K562 (cell line): ENCODE measurements around the gene CALML3. TPM values are rescaled to one million over a fixed set of nuclear protein-coding genes. Genes with fewer than 3 reads are reported as not detected.

Experiments
- ATAC-seq: fragments of 200-7000 bp; cut with Tn5 transposase; 3 replicates; pipeline ENCODE4 v1.9.1; 2020; ENCODE audit warnings: moderate library complexity
- BruUV-seq: library from RNA; stranded (reverse); fragments of 400-500 nt; replicated peaks from 2 replicates; lab custom pipeline; 2021; lab: Mats Ljungman, UMichigan
- CTCF ChIA-PET: fragments of 300-600 bp; formaldehyde crosslinking; extraction: SDS; loops from one replicate; lab custom pipeline; 2021; ENCODE audit warnings: low intra/inter-chr PET ratio; lab: Yijun Ruan, JAX
- POLR2A ChIA-PET: fragments of 300-600, 350-650 bp; sonication (Branson Sonifier 250); formaldehyde crosslinking; extraction: SDS; loops from one replicate; lab custom pipeline; 2021; ENCODE audit warnings: antibody characterized with exemption, inconsistent platforms; lab: Yijun Ruan, JAX
- DNase-seq, 4 experiments: peaks; one replicate each; pipeline versions ENCODE4 v3.0.0 to v3.0.0-alpha.2; 2011 to 2018; ENCODE audit warnings: low spot score in 3 of 4, mixed read lengths in 3 of 4; ENCODE audit errors: extremely low read depth in 1 of 4
- FAIRE-seq: peaks from 2 replicates; lab custom pipeline; 2011; peaks lifted over from hg19 to GRCh38; lab: Jason Lieb, UNC
- H2AFZ ChIP-seq: 2 replicates; pipeline ENCODE4 v1.6.0; 2011; ENCODE audit warnings: low read depth, low read length, control low read depth, inconsistent platforms
- H3K27ac ChIP-seq: fragments of 200-600 bp; 3 replicates; pipeline ENCODE4 v1.8.0; 2011; ENCODE audit warnings: low read depth, mild to moderate bottlenecking, control low read depth, inconsistent platforms, low read length, moderate library complexity, mixed read lengths; ENCODE audit errors: extremely low read depth
- H3K27me3 ChIP-seq, 2 experiments: fragments of 300-600 bp in 1 of 2; 2 replicates in 1 of 2; 3 replicates in 1 of 2; pipeline versions ENCODE4 v1.6.0 to v1.8.0; 2011; ENCODE audit warnings: inconsistent platforms in 2 of 2, low read length in 2 of 2, mild to moderate bottlenecking in 1 of 2, mixed read lengths in 1 of 2, moderate library complexity in 1 of 2; ENCODE audit not compliant: control insufficient read depth in 2 of 2, insufficient read depth in 2 of 2
- H3K36me3 ChIP-seq: fragments of 300-600 bp; 3 replicates; pipeline ENCODE4 v1.8.0; 2011; ENCODE audit warnings: mild to moderate bottlenecking, low read length, inconsistent platforms; ENCODE audit not compliant: control insufficient read depth, insufficient read depth
- H3K4me1 ChIP-seq, 2 experiments: fragments of 200-600 bp in 1 of 2; replicated peaks in 1 of 2; 2 replicates in 1 of 2; 3 replicates in 1 of 2; pipeline versions ENCODE4 v1.5.1 to v1.8.0; 2011; ENCODE audit warnings: inconsistent platforms in 2 of 2, low read length in 2 of 2, mild to moderate bottlenecking in 1 of 2, mixed read lengths in 1 of 2, moderate library complexity in 1 of 2; ENCODE audit not compliant: control insufficient read depth in 2 of 2, insufficient read depth in 2 of 2
- H3K4me2 ChIP-seq: 2 replicates; pipeline ENCODE4 v1.6.1; 2011; ENCODE audit warnings: low read length, control low read depth, inconsistent platforms, mixed read lengths; ENCODE audit not compliant: insufficient read depth
- H3K4me3 ChIP-seq: fragments of 200-600 bp; sonication (generic), shearing (Covaris generic); 2 replicates; pipeline ENCODE4 v1.5.1; 2016; ENCODE audit warnings: control low read depth, inconsistent platforms
- H3K79me2 ChIP-seq: fragments of 200-600 bp; 3 replicates; pipeline ENCODE4 v1.8.0; 2011; ENCODE audit warnings: low read length, inconsistent platforms; ENCODE audit not compliant: control insufficient read depth, insufficient read depth
- H3K9ac ChIP-seq, 2 experiments: 2 replicates each; pipeline versions ENCODE4 v1.6.0 to v1.6.1; 2011; ENCODE audit warnings: low read depth in 2 of 2, low read length in 2 of 2, control low read depth in 1 of 2, inconsistent platforms in 1 of 2, mild to moderate bottlenecking in 1 of 2, mixed read lengths in 1 of 2; ENCODE audit not compliant: insufficient read depth in 1 of 2
- H3K9me1 ChIP-seq: one replicate; pipeline ENCODE4 v1.6.0; 2011; ENCODE audit warnings: inconsistent platforms, mild to moderate bottlenecking, low read length, moderate library complexity; ENCODE audit not compliant: control insufficient read depth, insufficient read depth
- H3K9me3 ChIP-seq: replicated peaks from 2 replicates; pipeline ENCODE4 v1.5.1; 2011; ENCODE audit warnings: low read depth, low read length, inconsistent platforms; ENCODE audit not compliant: control insufficient read depth, insufficient read depth
- H4K20me1 ChIP-seq: replicated peaks from 2 replicates; pipeline ENCODE4 v1.6.1; 2011; ENCODE audit warnings: low read length, inconsistent platforms, mixed read lengths; ENCODE audit not compliant: control insufficient read depth, insufficient read depth
- CTCF ChIP-seq, 3 experiments: IDR thresholded peaks in 2 of 3; conservative IDR thresholded peaks in 1 of 3; 2 replicates each; pipeline ENCODE4 v1.5.1; 2011 to 2012; ENCODE audit warnings: low read length in 3 of 3, mild to moderate bottlenecking in 3 of 3, control low read depth in 2 of 3, improper control_type of control experiment in 1 of 3, inconsistent platforms in 1 of 3, low read depth in 1 of 3, mixed read lengths in 1 of 3, moderate library complexity in 1 of 3; ENCODE audit not compliant: insufficient read depth in 2 of 3
- ZNF695 ChIP-seq: fragments of 450-650 bp; formaldehyde crosslinking; IDR thresholded peaks from 2 replicates; pipeline ENCODE4 v1.4.0; 2020; ENCODE audit warnings: mild to moderate bottlenecking, moderate library complexity
- WGBS: fragments of 100-300 bp; shearing (Covaris generic); methylation state at CpG from one replicate; pipeline ENCODE4 v1.1.6; 2016; ENCODE audit warnings: low coverage, mixed read lengths; ENCODE audit not compliant: insufficient coverage; ENCODE audit errors: missing lambda C conversion rate; 5-methylcytosine and 5-hydroxymethylcytosine counted together
- in situ Hi-C: fragments of 300-500 bp; cut with MboI; formaldehyde crosslinking; loops from 4 replicates; pipeline ENCODE4 v1.15.0; 2018; ENCODE audit warnings: inconsistent platforms, mixed read lengths
- intact Hi-C: fragments of 100-400 bp; cut with micrococcal nuclease; formaldehyde crosslinking; loops from 2 replicates; pipeline ENCODE4 v1.14.2; 2022
- polyA plus RNA-seq, 8 experiments: library from polyadenylated mRNA; depleted of rRNA in 4 of 8; stranded (reverse) in 5 of 8; unstranded in 3 of 8; fragments of >200 nt; fragmentation: Nextera tagmentation in 2 of 8; fragmentation: Illumina TruSeq in 1 of 8; extraction: Ambion mirVana in 2 of 8; extraction: Trizol in 1 of 8; gene quantifications; 2 replicates each; pipeline versions ENCODE4 v1.2.1 to v1.2.3, GENCODE V29; 2011 to 2014; ENCODE audit warnings: inconsistent platforms in 1 of 8, missing spikeins in 1 of 8
- total RNA-seq, 7 experiments: library from RNA; depleted of rRNA in 6 of 7; stranded (reverse); fragments of >200 nt in 6 of 7; fragmentation: Illumina TruSeq in 2 of 7; extraction: Trizol in 2 of 7; gene quantifications; 2 replicates each; pipeline versions ENCODE4 v1.2.1 to v1.2.3, GENCODE V29; 2011 to 2021; ENCODE audit warnings: low replicate concordance in 1 of 7
- TF ChIP-seq, protein P1 (sequence below): fragments of 250-450 bp; sonication (Bioruptor Pico); IDR thresholded peaks from 2 replicates; pipeline ENCODE4 v1.9.0; 2021; ENCODE audit warnings: mild to moderate bottlenecking, inconsistent platforms

Gene CALML3
- total and polyA plus RNA-seq, 9 of the 15 experiments (the other 6 are each of a cell fraction or from before 2014, with no cell fraction given) = not detected

DNA sequence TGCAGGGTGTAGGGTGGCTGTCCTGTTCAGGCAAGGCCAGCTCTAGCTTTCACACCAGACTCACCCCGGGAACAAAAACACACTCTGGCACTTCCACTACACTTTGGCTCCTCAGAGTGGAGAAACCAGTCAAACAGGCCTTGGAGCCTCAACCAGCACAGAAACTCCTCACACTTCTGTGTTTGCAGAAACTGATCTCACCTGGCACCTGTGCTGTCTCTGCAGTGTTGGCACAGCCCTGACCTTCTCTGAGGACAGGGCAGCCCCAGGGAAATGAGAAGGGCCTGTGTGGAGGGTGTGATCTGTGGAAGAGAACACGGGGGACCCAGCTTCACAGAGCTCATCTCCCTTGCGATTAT, 21.3 kb upstream of the CALML3 start (continued):
- TF ChIP-seq, protein P1, sequence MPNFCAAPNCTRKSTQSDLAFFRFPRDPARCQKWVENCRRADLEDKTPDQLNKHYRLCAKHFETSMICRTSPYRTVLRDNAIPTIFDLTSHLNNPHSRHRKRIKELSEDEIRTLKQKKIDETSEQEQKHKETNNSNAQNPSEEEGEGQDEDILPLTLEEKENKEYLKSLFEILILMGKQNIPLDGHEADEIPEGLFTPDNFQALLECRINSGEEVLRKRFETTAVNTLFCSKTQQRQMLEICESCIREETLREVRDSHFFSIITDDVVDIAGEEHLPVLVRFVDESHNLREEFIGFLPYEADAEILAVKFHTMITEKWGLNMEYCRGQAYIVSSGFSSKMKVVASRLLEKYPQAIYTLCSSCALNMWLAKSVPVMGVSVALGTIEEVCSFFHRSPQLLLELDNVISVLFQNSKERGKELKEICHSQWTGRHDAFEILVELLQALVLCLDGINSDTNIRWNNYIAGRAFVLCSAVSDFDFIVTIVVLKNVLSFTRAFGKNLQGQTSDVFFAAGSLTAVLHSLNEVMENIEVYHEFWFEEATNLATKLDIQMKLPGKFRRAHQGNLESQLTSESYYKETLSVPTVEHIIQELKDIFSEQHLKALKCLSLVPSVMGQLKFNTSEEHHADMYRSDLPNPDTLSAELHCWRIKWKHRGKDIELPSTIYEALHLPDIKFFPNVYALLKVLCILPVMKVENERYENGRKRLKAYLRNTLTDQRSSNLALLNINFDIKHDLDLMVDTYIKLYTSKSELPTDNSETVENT = no peak

DNA sequence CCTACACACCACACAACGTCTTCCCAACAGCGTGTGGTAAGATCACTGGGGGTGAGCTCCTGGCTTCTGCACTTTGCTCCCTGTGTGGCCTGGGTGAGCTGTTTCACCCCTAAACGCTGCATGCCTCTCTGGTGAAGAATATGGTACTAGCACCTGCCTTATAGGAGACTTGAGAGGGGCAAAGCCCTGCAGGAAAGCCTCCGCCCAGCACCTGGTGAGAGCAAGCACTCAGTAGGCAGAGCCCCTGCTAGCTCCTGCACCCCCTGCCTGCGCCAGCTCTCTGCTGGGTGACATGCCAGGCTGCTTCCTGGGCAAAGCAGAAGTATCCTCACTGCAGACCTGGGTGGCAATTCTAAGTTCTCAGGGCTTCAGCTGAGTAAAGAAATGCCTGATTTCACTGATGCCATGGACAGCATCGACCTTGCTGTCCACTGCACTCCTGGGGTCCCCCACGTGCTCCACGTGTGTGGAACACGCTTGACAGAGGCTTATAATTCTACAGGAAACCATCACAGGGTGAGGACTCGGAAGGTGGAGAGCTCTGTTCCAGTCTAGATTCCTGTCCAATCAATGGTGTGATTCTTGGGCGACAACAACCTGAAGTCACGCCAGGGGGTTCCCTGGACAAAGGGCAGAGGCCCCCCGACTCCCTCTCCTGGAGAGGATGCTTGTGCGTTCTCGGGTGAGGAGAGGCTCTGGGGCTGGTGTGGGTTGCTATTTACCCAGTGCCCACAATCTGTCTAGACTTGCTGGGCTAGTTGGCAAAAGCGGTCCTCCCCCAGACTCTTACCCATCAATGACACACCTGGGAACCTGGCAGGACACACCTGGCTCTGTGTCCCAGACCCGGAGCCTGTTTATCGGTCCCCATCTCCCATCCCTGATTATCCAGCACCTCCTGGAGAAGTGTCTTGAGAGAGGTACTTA, 20.4 kb upstream of the CALML3 start:
- DNase-seq (no peak), ATAC-seq (no peak), FAIRE-seq (no peak)
- H3K9me1 ChIP-seq = no peaks in the 10 kb centered on the region
- H3K27ac ChIP-seq = no peak overlapping the region
- H3K79me2 ChIP-seq = no peaks in the 10 kb centered on the region
- H3K27me3 ChIP-seq = peaks cover 0 to 23% of the 10 kb centered on the region in 2 experiments; a peak in 3 of 5 replicates
- intact Hi-C loops = no loop called here
- H3K36me3 ChIP-seq = no peaks in the 10 kb centered on the region
- H4K20me1 ChIP-seq = no peaks in the 10 kb centered on the region; the same call in 1 of the 2 replicates
- POLR2A ChIA-PET = interaction anchor here (0.9 to 1.4 kb wide), 4 partner anchors 9 to 85 kb away, joined by 3 to 5 read pairs (median 3); no protein-coding TSS in a partner anchor
- no TSS peak for BruUV-seq
- H3K4me1 ChIP-seq = peaks cover 0 to 33% of the 10 kb centered on the region in 2 experiments; a peak in 1 of 5 replicates
- H2AFZ ChIP-seq = no peak overlapping the region
- no peak overlapping the region for H3K9ac ChIP-seq
- 45% methylated on average over 18 of the region's 18 CpGs for WGBS
- in situ Hi-C loops = no loop called here
- H3K4me2 ChIP-seq = no peak overlapping the region
- H3K9me3 ChIP-seq = no peaks in the 10 kb centered on the region
- CTCF ChIA-PET = no interaction called here
- 0 out of 6 replicates have a peak, but pooled peaks of 1 of the 3 experiments have one; percentile 4 for TF ChIP-seq CTCF (IDR thresholded peaks at IDR 0.05 in 2 of 3, conservative IDR thresholded peaks at IDR 0.05 in 1 of 3; ENCODE audit: insufficient read depth in 2 of 3, low read depth in 1 of 3, low read length in 3 of 3)
- no peak for TF ChIP-seq ZNF695 (CRISPR knock-in tag)
- TF ChIP-seq, all 486 proteins: peak for 1
- H3K4me3 ChIP-seq = no peak overlapping the region
